PFSK-1 (cell line): ENCODE results near the gene CTXN3.

Experiments
- FOXP2 ChIP-seq: optimal IDR thresholded peaks from 2 replicates; pipeline ENCODE3; 2011; ENCODE audit warnings: borderline replicate concordance, control low read depth, inconsistent platforms; ENCODE audit not compliant: insufficient read depth; ENCODE audit errors: extremely low read length, extremely low read depth
- POLR2AphosphoS5 ChIP-seq: IDR thresholded peaks from 2 replicates; pipeline ENCODE4 v1.6.1; 2012; ENCODE audit warnings: low read depth, mild to moderate bottlenecking, control low read depth, low read length, moderate library complexity
- TAF1 ChIP-seq: IDR thresholded peaks from 2 replicates; pipeline ENCODE4 v1.6.1; 2012; ENCODE audit warnings: low read length, control low read depth, borderline replicate concordance; ENCODE audit not compliant: insufficient read depth

- TF ChIP-seq POLR2AphosphoS5: no peak
- TF ChIP-seq TAF1: no peak
- no peak for TF ChIP-seq FOXP2
Observed at GRCh38 chr5:127705120-127705892, 56.4 kb downstream of the CTXN3 start.
